ENCODE results near the gene KCNQ1. TPM values are rescaled to one million over a fixed set of nuclear protein-coding genes. Genes with fewer than 3 reads are reported as not detected.

The KCNQ1 gene
- total RNA-seq, 1 donor from 2014 or later: 1.6 TPM

DNA sequence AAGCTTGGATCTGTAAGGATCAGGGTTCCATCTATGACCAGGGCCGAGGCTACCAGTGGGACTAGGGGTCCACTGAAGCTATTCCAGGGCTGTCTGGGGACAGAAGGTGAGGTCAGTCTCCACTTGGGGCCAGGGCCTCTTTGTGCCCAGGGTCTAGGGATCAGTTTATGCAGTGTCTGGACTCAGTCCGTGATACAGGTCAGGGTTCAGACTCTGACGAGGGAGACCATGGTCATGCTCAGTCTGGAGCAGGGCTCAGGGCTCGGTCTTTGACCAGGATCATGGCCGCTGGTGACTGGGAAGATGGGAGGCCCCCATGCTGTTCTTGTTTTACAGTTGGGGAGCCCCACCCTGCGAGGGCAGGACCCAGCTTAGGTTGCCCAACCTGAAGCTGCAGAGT is 32.5 kb upstream of the KCNQ1 start:
- no peaks in the 10 kb centered on the region for H3K36me3 ChIP-seq (ENCODE audit: control insufficient read depth, insufficient read depth, low read length)
- no peak for FAIRE-seq
- no peak overlapping the region for H3K4me3 ChIP-seq (ENCODE audit: low read depth, low read length)
- H3K27me3 ChIP-seq (ENCODE audit: control insufficient read depth, insufficient read depth, low read length): peaks cover 4% of the 10 kb centered on the region
- TF ChIP-seq, protein P1, sequence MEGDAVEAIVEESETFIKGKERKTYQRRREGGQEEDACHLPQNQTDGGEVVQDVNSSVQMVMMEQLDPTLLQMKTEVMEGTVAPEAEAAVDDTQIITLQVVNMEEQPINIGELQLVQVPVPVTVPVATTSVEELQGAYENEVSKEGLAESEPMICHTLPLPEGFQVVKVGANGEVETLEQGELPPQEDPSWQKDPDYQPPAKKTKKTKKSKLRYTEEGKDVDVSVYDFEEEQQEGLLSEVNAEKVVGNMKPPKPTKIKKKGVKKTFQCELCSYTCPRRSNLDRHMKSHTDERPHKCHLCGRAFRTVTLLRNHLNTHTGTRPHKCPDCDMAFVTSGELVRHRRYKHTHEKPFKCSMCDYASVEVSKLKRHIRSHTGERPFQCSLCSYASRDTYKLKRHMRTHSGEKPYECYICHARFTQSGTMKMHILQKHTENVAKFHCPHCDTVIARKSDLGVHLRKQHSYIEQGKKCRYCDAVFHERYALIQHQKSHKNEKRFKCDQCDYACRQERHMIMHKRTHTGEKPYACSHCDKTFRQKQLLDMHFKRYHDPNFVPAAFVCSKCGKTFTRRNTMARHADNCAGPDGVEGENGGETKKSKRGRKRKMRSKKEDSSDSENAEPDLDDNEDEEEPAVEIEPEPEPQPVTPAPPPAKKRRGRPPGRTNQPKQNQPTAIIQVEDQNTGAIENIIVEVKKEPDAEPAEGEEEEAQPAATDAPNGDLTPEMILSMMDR (IDR thresholded peaks at IDR 0.05; ENCODE audit: insufficient read depth, low read length, severe bottlenecking): no peak
- DNase-seq (ENCODE audit: low read depth): no peak

- Histone ChIP-seq H3K27me3 (ENCODE audit: control insufficient read depth, insufficient read depth, low read length) (no peaks in the 10 kb centered on the region), H3K4me3 (ENCODE audit: low read depth, low read length) (no peak overlapping the region), H3K36me3 (ENCODE audit: control insufficient read depth, insufficient read depth, low read length) (no peaks in the 10 kb centered on the region)
- FAIRE-seq (no peak), DNase-seq (ENCODE audit: low read depth) (no peak)
- TF ChIP-seq, protein P1 (IDR thresholded peaks at IDR 0.05; ENCODE audit: insufficient read depth, low read length, severe bottlenecking): no peak
Observed at GRCh38 chr11:2413742-2414579, 30.8 kb upstream of the KCNQ1 start.

DNA sequence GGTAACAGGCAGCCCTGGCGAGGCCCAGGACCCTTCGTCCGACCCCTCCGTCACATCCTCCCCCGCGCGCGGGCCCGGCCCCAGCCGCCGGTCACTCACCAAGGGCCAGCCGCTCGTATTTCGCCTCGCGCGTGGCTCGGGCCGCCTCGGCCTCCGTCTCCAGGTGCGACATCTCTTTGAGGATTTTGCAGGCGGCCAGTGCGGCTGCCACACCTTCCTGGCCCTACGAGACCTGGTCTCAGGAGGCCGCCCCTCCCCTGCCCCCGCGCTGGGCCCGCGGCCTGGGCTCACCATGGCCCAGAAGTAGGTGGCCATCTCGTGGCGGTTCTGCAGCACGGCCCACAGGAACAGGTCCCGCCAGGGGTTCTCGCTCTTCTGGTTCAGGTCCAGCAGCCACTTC is 30.2 kb upstream of the KCNQ1 start:
- Histone ChIP-seq H3K36me3 (ENCODE audit: control insufficient read depth, insufficient read depth, low read length) (no peaks in the 10 kb centered on the region), H3K27me3 (ENCODE audit: control insufficient read depth, insufficient read depth, low read length) (no peaks in the 10 kb centered on the region), H3K4me3 (ENCODE audit: low read depth, low read length) (no peak overlapping the region)
- no peak for FAIRE-seq
- TF ChIP-seq, protein P1 (IDR thresholded peaks at IDR 0.05; ENCODE audit: insufficient read depth, low read length, severe bottlenecking): no peak
- no peak for DNase-seq (ENCODE audit: low read depth)

DNA sequence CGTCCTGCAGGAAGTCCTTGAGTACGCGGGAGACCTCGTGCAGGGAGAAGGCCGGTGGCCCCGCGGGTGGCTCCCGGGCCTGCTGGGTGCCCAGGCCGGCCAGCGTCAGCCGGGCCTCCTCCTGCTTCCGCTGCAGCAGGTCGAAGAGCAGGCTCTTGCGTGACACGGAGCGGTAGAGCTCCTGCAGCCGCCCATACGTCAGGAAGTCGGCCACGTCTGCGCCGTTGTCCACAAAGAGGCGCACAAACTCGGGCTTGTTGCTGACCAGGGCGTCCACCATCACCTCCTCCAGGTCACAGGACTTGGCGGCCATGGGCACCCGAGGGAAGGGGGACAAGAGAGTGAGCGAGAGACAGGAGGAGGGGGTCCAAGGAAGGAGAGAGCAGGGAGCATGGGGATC is 29.6 kb upstream of the KCNQ1 start:
- no peak for FAIRE-seq
- TF ChIP-seq, protein P1 (IDR thresholded peaks at IDR 0.05; ENCODE audit: insufficient read depth, low read length, severe bottlenecking): no peak
- H3K4me3 ChIP-seq (ENCODE audit: low read depth, low read length): no peak overlapping the region
- no peak for DNase-seq (ENCODE audit: low read depth)
- H3K27me3 ChIP-seq (ENCODE audit: control insufficient read depth, insufficient read depth, low read length): no peaks in the 10 kb centered on the region
- no peaks in the 10 kb centered on the region for H3K36me3 ChIP-seq (ENCODE audit: control insufficient read depth, insufficient read depth, low read length)

- FAIRE-seq (no peak), DNase-seq (ENCODE audit: low read depth) (no peak)
- TF ChIP-seq, protein P1 (IDR thresholded peaks at IDR 0.05; ENCODE audit: insufficient read depth, low read length, severe bottlenecking): no peak
- H3K4me3 ChIP-seq (ENCODE audit: low read depth, low read length): no peak overlapping the region
- no peaks in the 10 kb centered on the region for H3K27me3 ChIP-seq (ENCODE audit: control insufficient read depth, insufficient read depth, low read length)
- H3K36me3 ChIP-seq (ENCODE audit: control insufficient read depth, insufficient read depth, low read length): no peaks in the 10 kb centered on the region
Observed at GRCh38 chr11:2415601-2416380, 29.0 kb upstream of the KCNQ1 start.

Measured in bronchial epithelial cell (primary cell).